NCI-H2107 treated with DMSO at 0.1 percent for 48 hours (cell line): ENCODE measurements around the gene SIDT1.

Source experiments
- DNase-seq: peaks from one replicate; lab custom pipeline; 2025; ENCODE audit not compliant: unreplicated experiment; lab: John Stamatoyannopoulos, UW

Gene SIDT1

DNA sequence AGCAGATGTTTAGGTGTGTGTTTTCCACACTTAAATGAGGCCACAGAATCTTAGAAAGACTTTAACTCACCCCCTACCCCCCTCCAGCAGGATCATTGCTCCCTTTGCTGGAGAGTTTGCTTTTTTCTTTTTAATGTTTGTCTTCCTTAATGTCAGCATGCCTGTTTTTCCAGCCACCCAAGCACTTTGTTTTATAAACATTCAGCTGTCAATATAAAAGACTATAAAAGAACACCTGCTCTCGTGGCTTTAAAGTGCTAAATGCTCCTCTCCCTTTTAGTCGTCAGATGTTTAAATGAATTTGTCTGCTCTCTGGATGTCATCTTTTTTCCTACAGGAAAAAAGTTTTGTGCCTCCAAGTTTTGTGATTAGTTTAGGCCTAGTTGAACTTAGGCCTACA lies 61.7 kb downstream of the SIDT1 start:
- DNase-seq = peak; percentile 97

- no peak for DNase-seq
These were observed 65.4 kb downstream of the SIDT1 start for GRCh38 chr3:113597596-113598354.

GRCh38 chr3:113600418-113601182 lies 68.2 kb downstream of the SIDT1 start:
- DNase-seq = no peak

DNA sequence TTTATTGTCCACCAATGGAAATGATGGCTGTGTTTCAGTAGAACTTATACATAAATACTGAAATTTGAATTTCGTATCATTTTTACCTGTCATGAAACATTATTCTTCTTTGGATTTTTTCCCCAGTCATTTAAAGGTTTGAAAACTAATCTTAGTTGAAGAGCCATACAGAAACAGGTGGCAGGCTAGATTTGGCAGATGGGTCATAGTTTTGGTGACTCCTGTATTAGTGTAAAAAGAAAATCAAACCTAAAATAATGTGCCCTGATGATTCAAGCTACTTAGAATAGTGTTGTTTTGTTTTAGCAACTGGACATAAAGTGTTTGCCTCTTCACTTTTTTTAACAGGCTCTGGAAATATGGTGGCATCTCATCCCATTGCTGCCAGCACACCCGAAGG lies 68.9 kb downstream of the SIDT1 start:
- DNase-seq = no peak

GRCh38 chr3:113602256-113602655 lies 69.9 kb downstream of the SIDT1 start:
- DNase-seq = no peak

DNA sequence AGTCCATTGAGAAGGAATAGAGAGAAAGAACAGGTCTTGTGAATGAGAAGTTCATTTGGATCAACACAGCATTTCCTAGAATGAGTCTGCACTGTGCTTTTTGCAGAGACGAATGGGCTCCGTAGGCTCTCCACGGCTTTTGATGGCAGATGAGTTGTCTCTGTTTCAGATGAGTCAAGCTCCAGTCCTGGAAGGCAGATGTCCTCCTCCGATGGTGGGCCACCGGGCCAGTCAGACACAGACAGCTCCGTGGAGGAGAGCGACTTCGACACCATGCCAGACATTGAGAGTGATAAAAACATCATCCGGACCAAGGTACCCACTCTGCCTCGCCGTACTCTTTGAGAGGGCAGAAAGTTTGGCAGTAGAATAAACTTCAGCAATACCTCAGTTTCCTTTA lies 70.5 kb downstream of the SIDT1 start:
- no peak for DNase-seq

GRCh38 chr3:113606539-113607218 lies 74.3 kb downstream of the SIDT1 start:
- DNase-seq = no peak

- DNase-seq = no peak
These were observed 74.9 kb downstream of the SIDT1 start for GRCh38 chr3:113607219-113607596.

GRCh38 chr3:113614402-113614801 lies 82.0 kb downstream of the SIDT1 start:
- no peak for DNase-seq

GRCh38 chr3:113615976-113616375 lies 83.6 kb downstream of the SIDT1 start:
- DNase-seq = no peak

DNA sequence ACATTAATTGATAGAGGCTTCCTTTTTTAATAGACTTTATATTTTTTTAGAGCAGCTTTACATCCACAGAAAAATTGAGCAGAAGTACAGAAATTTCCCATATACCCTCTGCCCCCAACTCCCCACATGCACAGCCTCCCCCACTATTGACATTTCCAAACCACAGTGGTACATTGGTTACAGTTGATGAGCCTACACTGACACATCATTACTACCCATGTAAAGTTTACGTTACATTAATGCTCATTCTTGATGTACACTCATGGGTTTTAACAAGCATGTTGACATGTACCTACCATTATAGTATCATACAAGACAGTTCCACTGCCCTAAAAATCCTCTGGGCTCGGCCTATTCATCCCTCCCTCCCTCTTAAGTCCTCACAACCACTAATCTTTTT lies 85.4 kb downstream of the SIDT1 start:
- no peak for DNase-seq

DNA sequence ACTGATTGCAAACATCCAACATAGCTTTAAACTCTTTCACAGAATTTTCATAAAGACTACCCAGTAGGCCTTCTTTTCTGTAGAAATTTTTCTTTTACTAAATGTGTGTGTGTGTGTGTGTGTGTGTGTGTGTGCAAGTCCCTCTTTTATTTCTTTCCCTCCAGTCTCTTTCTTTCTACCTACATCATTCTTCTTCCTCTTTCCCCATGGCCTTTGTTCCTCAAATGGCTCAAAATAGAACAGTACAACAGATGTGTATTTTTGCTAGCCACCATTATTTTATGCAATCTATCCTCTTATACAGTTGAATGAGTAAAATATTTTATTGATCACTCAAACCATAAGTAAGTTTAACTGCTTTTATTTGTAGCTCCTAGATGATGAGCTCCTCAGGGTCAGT lies 87.7 kb downstream of the SIDT1 start:
- no peak for DNase-seq

GRCh38 chr3:113623324-113623723 lies 91.0 kb downstream of the SIDT1 start:
- DNase-seq = no peak

GRCh38 chr3:113623811-113624210 lies 91.5 kb downstream of the SIDT1 start:
- DNase-seq = no peak

GRCh38 chr3:113625834-113626233 lies 93.5 kb downstream of the SIDT1 start:
- no peak for DNase-seq

- DNase-seq = peak; percentile 52
These were observed 94.4 kb downstream of the SIDT1 start for GRCh38 chr3:113626503-113627371.

DNA sequence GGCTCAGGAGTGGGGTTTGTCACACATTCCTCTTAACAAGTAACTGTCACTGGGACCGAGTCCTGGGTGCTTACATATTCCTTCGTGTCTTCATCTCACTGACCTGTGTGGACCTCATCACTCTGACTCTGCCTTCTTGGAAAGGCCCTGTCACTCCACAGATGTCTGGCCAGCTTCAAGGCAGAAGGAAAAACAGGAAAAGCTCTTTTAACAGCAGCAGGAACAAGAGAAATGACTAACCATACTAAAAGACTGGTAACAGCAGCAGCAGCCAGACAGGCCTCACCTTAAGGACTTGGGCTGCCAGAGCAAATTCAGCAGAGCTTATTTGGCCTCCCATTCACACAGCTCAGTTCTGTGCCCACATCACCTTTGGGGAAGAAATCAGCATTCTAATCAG lies 96.0 kb downstream of the SIDT1 start:
- DNase-seq = no peak

- no peak for DNase-seq
These were observed 96.4 kb downstream of the SIDT1 start for GRCh38 chr3:113628788-113629187.

DNA sequence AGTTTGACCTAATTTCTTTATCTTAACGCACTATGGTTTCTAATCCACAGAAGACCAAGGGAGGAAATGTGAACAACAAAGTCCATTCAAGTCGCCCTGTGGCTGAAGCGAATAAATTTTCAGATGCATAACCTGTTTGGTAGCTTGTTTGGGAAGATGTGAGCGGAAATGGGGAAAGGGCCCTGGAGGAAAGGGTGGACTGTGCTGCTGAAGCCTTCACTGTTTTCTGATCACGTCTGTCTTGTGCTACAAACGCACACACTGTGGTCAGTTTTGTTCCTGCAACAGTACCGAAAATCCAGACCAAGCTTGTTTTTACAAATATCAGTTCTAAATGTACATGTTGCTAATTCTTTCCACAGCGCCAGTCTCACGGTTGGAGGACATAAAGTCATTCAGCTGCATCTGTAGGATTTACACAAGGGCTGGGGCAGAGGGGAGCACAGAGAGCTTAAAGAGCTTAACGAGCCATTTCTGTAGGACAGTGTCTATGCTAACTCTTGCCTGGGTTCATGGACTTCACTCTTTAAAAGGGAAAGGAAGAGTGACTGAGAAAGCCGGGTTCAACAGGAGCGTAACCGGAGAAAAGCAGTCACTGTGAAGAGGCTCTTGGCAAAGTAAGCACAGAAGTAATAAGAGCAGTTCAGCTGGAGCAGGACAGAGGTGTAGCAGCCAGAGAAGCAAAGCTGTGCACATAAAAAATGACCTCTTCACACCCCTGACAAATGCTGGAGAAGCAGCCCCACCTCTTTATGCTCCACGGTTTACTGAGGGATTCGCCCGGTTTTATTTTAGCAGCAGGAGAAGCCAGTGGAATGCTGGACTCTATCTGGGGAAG lies 97.4 kb downstream of the SIDT1 start:
- DNase-seq = peak; percentile 76

- no peak for DNase-seq
These were observed 98.7 kb downstream of the SIDT1 start for GRCh38 chr3:113630956-113631542.
